GM19452 (cell line): Measurements from ENCODE around the gene IRF4.
A peak's percentile ranks its signal among the peaks of the same experiment; 100 is the strongest.

Experiments used
- ATAC-seq: cut with Tn5 transposase; IDR thresholded peaks from one replicate; pipeline ENCODE4 v1.9.1; 2021; ENCODE audit not compliant: unreplicated experiment

Gene IRF4

DNA sequence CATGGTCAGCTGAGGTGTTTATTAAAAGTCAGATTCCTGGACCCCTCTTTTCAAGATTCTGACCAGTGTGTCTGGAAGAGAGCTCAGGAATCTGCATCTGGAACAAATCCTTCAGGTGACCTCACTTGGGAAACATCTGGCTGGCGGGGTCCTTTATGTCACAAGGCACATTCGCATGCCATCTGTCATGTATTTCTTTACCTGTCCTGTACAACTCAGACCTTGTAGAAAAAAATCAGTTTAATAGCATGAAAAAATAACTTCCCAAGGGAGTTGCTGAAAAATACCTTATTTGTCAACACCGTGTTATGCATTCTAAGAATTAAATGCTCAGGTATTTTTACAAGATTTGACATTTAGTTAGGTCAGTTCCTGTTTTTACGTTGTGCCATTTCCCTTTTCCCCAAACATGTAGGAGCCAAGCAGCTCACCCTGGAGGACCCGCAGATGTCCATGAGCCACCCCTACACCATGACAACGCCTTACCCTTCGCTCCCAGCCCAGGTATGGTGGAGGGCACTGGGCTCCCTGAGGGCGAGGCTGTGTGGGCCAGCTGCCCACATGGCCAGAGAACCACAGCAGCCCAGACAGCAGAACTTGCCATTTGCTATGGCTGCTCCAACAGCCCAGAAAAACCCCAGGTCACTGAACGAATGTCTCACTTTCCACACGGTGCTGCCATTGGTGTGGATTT, 4.0 kb downstream of the IRF4 start:
- no peak for ATAC-seq

GRCh38 chr6:396126-396520, 4.6 kb downstream of the IRF4 start:
- ATAC-seq, result no peak

DNA sequence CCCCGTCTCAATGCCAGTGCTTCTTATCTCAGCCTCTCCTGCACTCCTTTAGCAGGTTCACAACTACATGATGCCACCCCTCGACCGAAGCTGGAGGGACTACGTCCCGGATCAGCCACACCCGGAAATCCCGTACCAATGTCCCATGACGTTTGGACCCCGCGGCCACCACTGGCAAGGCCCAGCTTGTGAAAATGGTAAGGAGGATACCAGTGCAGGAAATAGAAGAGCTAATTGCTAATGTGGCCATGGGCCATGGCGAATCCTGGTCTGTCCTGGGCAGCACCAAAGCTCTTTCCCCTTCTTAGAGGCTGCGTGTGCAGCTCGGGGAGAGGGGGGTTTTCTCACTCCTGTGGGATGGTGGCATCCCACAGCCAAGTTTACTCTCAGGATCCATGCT, 5.5 kb downstream of the IRF4 start:
- no peak for ATAC-seq

GRCh38 chr6:397604-398003, 6.1 kb downstream of the IRF4 start:
- ATAC-seq, result no peak

GRCh38 chr6:398065-398464, 6.5 kb downstream of the IRF4 start:
- ATAC-seq, result no peak

DNA sequence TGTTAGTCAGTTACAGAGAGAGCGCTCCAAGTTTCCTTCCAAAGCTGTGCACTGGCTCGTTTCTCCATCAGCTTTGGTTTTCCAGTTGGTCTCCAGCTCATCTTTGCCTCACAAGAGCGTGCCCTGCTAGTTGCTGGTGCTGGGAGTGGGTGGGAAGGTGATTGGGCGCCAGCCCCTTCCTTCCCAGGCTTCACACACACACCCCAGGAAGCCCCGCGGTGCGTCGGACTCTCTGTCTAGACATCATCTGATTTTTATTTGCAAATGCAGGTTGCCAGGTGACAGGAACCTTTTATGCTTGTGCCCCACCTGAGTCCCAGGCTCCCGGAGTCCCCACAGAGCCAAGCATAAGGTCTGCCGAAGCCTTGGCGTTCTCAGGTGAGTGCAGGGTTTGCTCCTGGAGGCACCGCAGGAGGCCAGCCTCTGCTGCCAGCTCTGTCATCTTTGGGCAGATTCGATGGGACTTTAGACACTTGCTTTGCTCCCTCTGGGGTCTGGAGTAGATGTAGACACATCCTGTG, 7.1 kb downstream of the IRF4 start:
- ATAC-seq, result no peak

- ATAC-seq, result peak; percentile 44
These were observed 8.4 kb downstream of the IRF4 start for GRCh38 chr6:399785-400534.

GRCh38 chr6:400815-401214, 9.3 kb downstream of the IRF4 start:
- ATAC-seq, result no peak

DNA sequence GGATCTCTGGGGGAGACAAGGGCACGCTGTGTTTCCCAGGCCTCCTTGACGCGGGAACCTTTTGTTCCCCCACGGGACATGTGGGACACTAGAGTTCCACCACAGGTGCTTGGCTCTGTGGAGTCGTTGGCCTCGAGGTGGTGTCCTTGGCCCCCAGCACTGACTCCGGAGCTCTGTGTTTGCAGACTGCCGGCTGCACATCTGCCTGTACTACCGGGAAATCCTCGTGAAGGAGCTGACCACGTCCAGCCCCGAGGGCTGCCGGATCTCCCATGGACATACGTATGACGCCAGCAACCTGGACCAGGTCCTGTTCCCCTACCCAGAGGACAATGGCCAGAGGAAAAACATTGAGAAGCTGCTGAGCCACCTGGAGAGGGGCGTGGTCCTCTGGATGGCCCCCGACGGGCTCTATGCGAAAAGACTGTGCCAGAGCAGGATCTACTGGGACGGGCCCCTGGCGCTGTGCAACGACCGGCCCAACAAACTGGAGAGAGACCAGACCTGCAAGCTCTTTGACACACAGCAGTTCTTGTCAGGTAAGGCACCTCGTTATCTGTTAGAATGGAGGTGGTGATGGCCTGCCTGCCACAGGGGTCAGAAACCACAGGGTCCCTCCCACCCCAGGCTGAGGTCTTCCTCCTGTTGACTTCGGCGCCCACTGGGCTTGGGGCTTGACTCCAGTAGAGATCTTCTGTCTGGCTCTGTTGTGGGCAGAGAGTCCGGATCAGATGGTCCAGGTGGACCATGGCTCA, 9.9 kb downstream of the IRF4 start:
- no peak for ATAC-seq

- ATAC-seq, result no peak
These were observed 10.6 kb downstream of the IRF4 start for GRCh38 chr6:401994-402640.

DNA sequence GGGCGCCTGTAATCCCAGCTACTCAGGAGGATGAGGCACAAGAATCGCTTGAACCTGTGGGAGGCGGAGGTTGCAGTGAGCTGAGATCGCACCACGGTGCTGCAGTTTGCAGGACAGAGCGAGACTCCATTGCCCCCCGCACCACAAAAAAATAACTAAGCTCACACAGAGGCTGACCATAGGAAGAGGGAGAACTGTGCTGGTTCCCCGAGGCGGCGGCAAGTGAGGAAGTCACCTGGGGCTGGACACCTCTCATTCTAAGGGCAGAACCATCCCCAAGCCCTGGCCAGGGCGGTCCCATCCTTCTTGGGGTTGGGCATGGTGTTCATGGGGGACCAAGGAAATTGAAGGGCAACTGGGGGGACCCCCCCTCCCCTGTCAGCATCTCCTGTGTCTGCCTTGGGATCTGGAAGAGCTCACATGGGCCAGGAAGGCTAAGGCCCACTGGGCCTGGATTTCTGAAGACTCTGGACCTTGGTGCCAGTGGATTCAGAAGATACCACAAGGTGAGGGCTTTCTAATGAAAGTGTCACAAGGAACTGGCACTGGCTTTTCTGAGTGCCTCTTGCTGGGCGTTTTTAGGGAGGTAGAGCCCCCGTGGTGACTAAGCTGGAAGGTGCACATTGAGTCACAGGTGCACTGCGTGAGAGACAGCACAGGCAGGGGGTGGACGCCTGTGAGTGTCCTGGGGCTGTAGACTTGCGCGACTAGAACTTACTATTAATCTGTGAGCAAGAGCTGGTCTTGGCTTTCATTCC, 11.5 kb downstream of the IRF4 start:
- no peak for ATAC-seq

DNA sequence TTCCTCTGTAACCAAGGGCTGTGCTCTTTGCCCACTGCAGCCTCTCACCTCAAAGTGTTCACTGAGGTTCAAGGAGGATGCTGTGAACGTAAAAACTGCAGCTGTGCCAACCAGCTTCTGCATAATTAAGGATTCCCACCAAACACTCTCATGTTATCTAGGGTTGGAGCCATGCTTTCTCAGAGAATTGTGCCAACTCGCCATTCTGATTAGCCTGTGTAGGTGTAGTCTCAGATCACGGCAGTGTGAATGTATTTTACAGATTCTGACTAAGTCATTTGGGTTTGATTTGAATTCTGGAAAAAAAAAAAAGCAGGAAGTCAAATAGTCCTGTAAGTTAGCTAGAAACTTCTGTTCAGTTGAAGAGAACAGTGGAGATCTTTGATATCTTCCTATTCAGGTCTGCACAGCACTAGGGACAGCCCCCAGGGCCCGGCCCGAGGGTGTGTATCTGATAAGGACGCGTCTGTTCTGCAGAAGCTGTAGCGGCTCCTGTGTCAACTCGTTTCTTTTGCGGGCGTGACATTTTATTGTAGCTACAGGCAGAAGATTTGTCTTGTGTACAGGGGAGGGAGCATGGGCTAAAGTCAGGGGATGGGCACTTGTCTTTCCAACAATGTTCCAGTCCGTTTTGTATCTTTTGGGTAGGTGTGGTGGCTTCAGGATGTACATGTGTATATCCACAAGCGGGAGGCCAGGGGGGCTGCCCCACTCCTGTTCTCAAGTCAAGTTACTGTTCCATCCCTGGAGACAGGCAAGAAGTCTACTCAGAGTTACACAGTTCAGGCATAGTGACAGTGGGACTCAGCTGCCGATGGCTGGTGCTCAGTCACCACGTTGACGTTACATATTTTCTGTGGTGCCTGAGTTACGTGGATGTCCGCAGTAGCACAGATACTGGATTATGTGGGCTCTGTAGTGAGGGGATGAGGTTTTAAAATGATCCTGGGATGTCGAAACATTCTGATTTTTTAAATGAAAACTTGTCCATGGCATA, 12.4 kb downstream of the IRF4 start:
- no peak for ATAC-seq

DNA sequence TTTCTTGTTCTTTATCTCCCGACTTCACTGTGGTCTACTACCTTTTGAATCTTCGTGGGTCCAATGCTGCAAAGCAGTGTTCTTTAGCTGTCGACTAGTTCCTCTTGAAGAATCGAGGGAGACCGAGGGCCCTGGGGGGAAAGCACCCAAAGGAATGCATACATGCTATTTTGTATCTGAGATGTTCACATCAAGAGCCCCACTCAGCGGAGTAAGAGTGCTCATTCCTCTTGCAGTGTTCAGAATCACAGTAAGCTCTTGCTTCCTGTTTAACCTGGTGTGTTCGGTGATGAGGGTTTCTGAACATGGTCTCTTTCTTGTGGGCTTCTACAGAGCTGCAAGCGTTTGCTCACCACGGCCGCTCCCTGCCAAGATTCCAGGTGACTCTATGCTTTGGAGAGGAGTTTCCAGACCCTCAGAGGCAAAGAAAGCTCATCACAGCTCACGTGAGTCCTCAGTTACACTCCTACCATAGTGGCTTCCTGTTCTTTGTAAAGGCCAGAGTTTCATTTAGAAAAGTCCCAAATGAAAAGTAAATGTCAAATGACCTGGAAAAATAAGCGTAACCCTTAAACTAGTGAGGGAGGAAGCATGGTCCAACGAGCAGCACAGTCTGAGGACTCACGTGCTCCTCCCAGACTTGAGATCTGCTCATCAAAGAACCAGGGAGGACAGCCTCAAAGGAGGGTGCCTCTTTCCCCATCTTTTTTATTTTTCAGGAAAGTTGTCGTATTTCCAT, 13.3 kb downstream of the IRF4 start:
- ATAC-seq, result no peak

DNA sequence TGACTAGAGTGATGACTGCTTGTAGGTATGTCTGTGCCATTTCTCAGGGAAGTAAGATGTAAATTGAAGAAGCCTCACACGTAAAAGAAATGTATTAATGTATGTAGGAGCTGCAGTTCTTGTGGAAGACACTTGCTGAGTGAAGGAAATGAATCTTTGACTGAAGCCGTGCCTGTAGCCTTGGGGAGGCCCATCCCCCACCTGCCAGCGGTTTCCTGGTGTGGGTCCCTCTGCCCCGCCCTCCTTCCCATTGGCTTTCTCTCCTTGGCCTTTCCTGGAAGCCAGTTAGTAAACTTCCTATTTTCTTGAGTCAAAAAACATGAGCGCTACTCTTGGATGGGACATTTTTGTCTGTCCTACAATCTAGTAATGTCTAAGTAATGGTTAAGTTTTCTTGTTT, 16.6 kb downstream of the IRF4 start:
- no peak for ATAC-seq

DNA sequence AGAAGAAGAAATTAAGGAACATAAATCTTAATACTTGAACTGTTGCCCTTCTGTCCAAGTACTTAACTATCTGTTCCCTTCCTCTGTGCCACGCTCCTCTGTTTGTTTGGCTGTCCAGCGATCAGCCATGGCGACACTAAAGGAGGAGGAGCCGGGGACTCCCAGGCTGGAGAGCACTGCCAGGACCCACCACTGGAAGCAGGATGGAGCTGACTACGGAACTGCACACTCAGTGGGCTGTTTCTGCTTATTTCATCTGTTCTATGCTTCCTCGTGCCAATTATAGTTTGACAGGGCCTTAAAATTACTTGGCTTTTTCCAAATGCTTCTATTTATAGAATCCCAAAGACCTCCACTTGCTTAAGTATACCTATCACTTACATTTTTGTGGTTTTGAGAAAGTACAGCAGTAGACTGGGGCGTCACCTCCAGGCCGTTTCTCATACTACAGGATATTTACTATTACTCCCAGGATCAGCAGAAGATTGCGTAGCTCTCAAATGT, 17.1 kb downstream of the IRF4 start:
- no peak for ATAC-seq

DNA sequence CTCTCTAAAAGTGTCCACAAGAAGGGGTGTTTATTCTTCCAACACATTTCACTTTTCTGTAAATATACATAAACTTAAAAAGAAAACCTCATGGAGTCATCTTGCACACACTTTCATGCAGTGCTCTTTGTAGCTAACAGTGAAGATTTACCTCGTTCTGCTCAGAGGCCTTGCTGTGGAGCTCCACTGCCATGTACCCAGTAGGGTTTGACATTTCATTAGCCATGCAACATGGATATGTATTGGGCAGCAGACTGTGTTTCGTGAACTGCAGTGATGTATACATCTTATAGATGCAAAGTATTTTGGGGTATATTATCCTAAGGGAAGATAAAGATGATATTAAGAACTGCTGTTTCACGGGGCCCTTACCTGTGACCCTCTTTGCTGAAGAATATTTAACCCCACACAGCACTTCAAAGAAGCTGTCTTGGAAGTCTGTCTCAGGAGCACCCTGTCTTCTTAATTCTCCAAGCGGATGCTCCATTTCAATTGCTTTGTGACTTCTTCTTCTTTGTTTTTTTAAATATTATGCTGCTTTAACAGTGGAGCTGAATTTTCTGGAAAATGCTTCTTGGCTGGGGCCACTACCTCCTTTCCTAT, 17.9 kb downstream of the IRF4 start:
- no peak for ATAC-seq

DNA sequence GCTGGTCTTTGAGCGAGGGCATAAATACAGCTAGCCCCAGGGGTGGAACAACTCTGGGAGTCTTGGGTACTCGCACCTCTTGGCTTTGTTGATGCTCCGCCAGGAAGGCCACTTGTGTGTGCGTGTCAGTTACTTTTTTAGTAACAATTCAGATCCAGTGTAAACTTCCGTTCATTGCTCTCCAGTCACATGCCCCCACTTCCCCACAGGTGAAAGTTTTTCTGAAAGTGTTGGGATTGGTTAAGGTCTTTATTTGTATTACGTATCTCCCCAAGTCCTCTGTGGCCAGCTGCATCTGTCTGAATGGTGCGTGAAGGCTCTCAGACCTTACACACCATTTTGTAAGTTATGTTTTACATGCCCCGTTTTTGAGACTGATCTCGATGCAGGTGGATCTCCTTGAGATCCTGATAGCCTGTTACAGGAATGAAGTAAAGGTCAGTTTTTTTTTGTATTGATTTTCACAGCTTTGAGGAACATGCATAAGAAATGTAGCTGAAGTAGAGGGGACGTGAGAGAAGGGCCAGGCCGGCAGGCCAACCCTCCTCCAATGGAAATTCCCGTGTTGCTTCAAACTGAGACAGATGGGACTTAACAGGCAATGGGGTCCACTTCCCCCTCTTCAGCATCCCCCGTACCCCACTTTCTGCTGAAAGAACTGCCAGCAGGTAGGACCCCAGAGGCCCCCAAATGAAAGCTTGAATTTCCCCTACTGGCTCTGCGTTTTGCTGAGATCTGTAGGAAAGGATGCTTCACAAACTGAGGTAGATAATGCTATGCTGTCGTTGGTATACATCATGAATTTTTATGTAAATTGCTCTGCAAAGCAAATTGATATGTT, 19.2 kb downstream of the IRF4 start:
- ATAC-seq, result no peak
